Measurements from ENCODE around the gene CDX1.

The CDX1 gene

DNA sequence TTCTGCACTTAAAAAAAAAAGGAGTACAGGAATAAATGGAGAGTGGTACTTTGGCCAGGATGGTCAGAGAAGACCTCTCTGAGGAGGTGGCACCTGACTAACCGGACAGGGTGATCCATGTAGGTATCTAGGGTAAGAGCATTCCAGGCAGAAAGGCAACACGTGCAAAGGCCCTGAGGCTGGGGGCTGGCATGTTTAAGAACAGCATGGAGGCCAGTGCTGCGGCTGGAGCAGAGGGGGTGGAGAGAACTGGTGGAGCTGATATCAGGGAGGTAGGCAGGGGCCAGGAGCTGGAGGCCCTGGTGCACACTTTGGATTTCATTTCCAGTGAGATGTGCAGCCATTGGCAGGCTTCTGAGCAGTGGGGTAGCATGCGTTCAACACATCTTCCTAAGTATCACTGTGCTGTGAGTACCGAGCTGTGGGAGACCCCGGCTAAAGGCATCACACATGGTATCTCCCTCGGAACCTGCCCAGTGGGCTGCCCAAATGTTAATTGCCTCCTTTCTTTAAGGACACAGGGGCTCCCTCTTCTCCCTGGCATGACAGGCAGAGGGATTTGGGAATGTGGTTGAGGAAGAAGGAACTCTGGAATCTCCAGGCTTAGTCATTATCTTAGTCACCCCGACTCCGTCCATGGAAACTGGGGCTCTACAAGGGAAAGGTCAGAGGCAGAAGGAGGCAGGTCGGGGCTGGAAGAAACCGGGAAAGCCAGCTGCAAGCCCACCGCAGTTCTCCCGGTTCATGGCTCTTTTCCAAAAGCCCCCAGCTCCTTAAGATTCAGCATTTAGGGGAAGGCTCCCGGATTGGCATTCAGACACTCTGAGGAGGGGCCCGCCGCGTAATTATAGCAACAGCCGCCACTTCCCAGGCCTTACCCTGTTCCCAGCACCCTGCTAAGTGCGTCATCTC is 41.9 kb downstream of the CDX1 start:
- peak; percentile 72 for DNase-seq (ENCODE audit: low spot score)

DNA sequence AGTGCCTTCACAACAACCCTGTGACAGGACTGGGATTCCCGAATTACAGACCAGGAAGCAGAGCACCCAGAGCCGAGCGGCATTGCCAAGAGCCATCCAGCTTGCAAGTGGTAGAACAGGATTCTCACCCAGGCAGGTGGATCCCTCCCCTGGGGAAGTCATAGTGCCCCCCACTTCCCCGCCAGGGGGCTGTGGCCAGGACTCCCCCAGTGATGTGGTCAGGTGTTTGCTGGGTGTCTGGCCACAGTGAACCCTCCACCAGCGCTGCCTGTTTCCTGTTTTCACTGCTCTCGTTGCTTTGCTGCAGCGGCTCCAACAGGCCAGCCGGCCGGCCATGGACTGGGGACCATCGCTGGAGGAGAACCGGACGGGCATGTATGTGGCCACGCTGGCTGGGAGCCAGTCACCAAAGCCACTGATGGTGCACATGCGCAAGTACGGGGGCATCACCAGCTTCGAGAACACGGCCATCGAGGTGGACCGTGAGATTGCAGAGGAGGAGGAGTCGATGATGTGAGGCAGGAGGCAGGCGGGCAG is 42.6 kb downstream of the CDX1 start:
- DNase-seq (ENCODE audit: low spot score) = peak; percentile 38

DNA sequence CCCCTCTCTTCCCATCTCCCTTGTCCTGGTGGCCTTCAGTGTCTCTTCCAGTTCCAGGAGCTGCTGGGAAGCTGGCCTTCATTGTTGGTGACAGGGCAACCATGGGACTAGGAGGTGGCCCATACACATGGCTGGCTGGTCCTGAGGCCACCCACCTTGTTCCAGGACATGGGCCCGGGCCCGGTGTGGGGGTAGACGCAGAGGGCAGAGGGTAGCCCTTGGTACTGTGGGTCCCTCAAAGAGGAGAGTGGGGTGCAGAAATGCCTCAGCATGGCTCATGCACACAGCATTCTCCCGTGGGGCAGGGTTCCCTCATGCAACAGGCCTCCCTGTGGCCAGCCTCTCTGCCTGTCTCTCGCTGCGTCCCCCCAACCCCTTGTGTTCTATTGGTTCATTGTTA is 44.1 kb downstream of the CDX1 start:
- no peak for DNase-seq (ENCODE audit: low spot score)

DNA sequence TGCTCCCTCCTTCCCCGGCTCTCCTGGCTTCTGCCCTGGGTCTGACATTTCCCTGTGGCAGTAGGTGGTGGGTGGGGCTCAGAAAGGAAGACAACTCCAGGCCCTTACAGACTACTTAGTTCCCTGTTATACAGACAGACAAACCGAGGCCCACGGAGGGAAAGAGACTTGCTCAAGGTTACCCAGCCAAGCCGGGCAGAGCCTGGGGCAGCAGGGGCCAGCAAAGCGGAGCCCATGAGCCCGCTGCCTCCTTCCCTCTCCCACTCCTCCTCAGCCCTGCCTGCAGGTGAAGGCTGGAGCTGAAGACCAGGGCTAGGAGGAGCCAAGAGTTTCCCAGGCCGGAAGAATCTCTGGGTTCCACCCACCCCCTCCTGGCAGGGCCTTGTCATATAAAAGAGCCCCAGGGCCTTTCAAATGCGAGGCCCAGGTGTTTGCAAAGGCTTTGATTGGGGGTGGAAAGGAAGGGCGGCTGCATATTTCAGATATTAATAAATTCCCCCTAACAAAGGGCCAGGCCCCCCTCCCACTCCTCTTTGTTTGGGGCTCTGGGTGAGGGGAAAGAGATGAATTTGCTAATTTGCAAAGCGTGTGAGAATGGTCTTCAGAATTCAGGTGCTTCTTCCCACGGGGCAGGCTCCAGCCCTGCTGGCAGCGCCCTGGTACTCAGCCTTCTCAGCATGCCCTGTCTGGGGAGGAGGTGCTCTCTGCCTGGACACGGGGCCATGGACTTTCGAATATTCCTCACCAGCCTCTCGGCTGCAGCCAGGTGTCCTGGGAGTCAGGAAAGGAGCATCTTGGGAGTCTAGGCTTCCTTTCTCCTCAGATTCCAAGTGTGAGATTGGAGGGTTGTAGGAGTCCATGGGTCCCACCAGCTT is 44.8 kb downstream of the CDX1 start:
- DNase-seq (ENCODE audit: low spot score) = no peak

DNA sequence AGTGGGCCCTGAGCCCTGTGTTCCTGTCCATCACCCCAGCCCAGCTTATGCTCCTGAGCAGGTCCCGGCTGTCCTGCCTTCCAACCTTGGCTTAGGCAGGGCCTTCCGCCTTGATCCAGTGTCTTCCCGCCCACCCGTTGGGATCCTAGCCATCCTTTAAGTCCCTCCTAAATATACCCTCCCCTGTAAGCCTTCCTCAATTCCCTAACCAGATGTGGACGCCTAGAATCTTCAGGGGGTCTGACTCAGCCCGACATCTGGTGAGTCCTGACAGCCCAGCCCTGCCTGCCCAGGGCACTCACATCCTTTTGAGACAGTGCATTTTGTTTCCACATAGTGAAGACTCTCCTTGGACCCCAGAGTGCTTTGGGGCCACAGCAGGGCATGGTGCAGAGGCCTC is 47.0 kb downstream of the CDX1 start:
- peak; percentile 65 for DNase-seq (ENCODE audit: low spot score)

DNA sequence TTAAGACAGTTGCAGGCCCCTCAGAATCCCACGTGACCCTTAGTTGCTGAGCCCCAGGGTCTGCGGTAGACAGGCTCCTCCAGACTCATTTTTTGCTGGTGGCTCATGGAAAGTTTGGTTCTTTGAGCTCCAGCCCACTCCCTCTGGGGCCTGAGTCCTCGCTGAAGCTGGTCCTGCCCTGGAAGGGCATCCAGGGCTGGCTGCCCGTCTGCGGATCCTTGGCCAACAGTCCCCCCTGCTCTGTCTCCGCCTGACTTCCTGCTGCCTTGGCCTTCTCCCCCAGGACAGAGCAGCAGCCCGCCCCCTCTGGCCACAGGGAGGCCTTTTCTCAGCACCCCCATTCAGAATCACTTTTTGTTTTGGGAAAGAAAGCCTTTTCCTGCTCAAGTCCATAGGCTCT is 47.7 kb downstream of the CDX1 start:
- peak; percentile 70 for DNase-seq (ENCODE audit: low spot score)

DNA sequence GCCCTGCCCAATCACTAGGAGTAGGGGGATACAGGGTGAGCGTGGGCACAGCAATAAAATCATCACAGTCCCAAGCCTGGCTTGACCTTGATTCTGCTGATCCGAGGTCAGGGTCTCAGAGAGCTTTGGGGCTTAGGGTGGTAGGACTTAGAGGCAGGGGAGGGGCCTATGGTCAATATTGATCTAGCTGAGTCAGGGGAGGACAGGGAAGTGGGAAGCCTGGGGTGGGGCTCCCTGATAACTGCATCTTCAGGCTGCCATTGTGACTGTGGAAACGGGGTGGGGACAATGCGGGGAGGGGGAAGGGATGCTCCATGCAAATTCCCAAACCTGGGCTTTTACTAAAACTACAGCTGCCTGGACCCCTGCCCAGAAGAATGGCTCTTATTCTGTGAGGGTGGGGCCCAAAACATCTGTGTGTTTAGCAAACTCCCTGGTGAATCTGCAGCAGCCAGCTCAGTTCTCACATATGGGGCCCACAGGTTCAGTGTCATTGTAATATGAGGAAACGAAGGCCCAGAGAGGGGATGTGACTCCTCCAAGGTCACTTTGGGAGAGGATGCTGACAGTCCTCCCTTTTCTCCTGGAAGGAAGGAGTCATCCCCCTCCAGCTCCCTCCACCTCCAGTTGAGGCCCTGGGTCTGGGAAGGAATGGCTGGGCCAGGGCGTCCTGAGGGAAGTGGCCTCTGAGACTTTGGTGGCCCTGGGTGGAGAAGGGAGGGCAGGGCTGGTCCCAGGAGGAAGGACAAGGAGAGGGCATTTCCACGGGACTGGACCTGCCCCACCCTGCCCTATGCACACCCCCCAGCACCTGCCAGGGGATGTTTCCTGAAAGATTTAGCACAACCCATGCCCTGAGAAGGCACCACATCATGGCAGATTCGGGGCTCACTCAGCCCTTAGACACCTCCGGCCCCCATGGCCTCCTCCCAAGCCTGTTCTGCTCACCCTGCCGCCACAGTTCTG is 49.7 kb downstream of the CDX1 start:
- no peak for DNase-seq (ENCODE audit: low spot score)

DNA sequence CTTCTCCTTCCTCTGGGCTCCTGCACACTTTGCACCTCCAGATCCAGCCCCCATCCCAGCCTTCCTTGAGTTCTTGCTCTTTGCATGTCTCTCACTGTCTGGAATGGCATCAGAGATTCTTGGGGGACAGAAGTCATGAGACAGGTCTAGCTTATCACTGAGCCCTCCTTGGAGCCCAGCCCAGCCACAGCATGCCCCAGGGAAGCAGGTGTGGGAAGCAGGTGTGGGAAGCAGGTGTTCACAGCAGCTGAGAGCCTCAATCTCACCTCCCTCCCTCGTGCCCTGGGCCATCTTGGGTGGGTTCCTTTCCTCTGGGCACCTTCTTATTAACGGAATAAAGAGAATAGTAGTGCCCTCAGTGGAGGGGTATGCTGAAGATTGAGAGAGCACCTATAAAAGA is 50.5 kb downstream of the CDX1 start:
- no peak for DNase-seq (ENCODE audit: low spot score)

DNA sequence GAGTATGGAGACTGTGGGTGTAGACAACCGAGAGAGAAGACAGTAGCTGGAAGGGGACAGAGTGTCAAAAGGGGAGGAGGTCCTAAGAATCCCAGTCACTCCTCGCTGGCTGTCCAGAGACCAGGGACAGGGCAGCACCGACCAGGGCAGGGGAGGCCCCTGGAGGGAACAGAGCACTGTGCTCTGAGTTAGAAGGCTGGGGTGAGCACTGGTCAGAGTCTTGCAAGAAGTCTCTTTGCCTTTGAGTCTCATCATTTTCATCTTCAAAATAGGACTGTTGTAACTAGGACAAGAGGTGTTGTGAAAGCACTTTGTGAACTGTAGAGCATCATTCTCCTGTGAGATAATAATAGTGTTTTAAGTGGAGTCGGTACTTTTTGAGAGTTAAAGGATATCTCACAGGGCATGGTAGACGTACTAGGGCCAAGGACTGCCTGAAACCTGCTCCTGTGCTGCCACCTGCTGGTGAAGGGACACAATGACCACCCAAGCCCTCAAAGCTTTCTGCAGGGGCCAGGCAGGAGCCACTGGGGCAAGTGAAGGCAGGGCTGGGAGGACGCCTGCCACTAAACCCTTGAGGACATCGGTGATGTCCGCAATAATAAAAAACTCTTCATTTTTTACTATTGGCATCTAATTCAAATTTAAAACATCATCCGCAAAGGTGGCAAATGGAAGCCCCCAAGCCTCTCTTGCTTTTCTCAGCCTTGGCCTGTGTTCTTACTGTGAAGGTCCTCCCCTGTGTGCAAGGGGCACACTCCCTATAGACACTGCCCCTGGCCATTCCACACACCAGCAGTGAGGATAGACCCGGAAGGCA is 51.5 kb downstream of the CDX1 start:
- peak; percentile 89 for DNase-seq (ENCODE audit: low spot score)

DNA sequence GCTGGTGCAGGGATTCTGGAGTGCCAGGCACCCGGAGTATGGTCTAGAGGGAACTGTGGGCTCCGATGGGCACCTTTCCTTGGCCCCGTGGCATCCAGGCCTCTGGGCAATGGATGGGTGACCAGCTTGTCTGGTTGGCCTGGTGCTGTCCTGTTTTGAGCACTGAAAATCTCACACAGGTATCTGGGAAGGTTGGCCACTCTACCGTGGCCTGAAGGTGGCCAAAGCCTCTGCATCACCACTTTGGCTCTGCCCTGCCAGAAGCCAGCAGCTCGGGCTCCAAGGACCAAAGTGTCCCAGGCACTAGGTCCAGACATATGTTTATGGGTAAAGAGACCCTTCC is 52.1 kb downstream of the CDX1 start:
- DNase-seq (ENCODE audit: low spot score) = no peak

DNA sequence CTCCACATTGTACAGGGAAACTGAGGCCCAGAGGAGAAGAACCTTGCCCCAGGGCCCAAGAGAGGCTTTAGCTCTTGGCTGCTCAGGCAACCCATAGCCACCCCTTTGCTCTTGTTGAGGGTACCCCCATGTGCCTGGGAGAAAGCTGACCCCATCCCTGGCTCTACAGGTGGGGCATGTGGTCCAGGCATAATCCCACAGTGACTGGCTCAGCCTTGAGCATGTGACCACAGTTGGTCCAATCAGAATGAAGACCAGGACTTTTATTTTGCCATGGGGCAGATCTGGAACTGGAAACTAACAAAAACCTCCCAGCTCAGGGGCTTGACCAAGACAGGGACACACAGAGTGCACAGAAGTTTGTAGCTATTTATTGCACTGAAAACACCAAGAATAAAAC is 52.6 kb downstream of the CDX1 start:
- peak; percentile 28 for DNase-seq (ENCODE audit: low spot score)

DNA sequence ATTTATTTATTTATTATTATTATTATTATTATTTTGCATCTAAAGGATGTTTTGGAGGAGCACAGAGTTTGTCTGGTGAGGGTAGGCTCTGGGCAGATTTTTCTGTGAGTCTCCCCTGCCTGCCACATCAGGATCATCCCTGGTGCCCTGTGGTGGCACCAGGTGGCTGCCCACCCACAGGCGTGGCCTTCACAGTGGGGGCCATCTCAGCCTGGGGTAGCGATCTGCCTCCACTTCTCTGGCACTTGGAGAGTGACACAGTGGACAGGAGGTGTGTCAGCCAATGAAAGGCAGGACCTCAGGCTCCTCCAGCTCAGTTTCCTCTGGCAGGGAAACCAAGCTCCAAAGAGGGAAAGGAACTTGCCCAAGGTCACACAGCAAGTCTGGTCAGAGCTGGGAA is 53.3 kb downstream of the CDX1 start:
- DNase-seq (ENCODE audit: low spot score) = no peak

DNA sequence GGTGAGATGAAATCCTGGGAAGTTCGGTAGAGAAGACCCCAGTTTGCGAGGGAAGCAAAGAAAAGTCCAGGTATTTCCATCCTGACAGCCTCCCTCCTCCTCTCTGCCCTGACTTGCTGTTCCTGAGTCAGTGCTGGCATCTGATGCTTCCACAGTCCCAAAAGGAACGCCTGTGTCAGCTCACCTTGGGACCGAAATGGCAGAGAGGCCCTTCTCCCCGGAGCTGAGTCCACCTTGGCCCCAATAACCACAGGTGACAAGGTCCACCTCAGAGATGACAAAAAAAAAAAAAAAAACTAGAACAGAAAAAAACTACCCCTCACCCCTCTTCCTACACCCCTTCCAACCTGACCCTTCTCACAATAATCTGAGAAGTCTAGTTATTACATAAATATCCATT is 54.9 kb downstream of the CDX1 start:
- DNase-seq (ENCODE audit: low spot score) = no peak

DNA sequence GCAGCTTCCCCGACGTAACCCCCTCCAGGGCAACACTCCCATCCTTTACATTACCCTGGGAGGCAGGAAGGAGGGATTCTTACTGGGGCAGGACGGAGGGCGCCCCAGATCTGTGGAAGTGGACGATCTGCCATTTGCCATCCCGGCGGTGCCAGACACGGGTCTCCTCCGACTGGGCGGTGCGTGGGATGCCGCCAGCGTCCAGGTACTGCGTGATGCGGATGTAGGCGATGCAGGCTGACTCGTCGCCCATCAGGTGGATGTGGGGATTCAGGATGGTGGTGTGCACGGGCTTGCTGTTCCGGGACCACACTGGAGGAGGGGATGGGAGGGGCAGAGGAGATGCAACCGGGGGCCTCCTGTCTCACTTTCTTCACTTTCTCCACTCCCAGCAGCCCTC is 56.3 kb downstream of the CDX1 start:
- DNase-seq (ENCODE audit: low spot score) = no peak

DNA sequence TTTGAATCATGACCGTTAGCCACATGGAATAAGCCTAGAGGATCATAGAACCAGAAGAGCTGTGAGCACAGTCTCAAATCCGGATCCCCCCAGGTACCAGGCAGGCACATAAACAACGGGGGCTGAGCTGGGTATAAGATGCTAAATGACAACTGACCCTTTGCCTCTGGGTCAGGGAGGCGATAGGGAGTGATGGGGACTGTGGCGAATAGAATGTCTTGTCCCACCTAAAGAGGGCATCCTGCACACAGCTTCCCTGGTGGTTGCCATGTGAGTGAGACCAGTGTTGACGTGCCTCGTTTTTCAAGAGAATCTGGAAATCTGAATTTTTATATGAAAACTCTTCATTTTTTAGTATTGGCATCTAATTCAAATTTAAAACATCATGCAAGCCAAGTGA is 56.9 kb downstream of the CDX1 start:
- DNase-seq (ENCODE audit: low spot score) = no peak

DNA sequence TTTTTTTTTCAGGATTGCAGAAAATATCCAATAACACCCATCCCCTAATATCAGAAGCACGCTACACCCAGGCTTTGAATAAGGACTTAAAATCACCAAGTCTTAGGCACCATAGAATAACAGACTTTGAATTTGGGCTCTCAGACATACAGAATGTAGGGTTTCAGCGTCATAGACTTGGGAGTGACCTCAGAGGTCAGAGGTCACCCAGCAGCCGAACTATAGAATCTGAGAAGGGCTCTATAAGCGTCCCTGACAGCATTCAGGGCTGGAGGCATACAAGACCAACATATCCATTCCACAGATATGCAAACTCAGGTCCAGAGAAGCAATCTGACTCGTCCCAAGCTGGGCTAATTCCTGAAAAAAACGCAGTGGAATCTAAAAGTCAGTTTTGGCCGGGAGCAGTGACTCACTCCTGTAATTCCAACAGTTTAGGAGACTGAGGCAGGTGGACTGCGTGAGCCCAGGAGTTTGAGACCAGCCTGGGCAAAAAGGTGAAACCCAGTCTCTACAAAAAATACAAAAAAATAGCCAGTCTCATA is 58.0 kb downstream of the CDX1 start:
- no peak for DNase-seq (ENCODE audit: low spot score)

DNA sequence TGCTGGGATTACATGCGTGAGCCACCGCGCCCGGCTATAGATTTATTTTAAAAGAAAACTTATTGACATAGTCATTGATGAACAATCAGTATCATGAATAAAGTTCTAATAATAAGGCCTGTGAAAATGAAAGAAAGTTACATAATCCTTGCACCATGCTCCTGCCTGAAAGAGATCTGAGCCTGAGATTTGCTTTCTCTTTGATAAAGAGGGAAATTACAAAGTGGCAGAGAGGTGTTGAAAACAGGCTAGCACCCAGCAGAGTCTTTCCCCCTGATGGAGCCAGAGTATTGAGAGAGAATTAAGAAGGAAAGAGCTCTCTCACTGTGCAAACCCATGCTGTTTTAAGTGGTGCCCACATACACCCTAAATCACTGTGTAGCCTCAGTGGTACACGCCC is 60.5 kb downstream of the CDX1 start:
- no peak for DNase-seq (ENCODE audit: low spot score)

DNA sequence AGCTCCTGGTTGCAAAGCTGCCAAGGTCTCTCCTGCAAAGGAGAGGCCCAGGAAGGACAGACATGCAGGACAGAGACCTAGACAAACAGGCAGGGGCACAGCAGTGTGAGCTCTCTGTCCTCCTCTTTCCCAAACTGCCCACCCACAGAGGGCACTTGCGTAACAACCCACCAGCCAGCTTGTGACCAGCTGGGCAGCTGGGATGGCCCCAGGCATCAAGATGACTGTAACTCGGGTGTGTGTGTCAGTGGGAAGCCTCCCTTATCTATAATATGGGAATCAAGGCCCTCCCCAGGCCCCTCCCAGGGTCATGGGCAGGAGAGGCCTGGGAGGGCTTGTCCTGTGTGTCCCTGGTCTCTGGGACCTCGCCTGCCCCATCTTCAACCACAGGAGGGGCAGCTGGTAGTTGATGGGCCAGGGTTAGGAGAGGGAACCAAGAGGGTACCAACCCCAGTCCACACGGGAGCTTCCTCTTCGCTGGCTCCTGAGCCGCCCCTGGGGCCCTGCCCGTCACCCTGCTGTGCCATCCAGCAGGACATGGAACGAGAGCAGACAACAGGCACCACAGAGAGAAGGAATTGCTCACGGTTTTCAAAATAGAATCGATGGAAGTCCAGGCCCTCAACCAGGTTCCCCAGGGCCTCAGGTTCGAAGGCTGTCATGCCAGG is 61.2 kb downstream of the CDX1 start:
- peak; percentile 54 for DNase-seq (ENCODE audit: low spot score)

DNA sequence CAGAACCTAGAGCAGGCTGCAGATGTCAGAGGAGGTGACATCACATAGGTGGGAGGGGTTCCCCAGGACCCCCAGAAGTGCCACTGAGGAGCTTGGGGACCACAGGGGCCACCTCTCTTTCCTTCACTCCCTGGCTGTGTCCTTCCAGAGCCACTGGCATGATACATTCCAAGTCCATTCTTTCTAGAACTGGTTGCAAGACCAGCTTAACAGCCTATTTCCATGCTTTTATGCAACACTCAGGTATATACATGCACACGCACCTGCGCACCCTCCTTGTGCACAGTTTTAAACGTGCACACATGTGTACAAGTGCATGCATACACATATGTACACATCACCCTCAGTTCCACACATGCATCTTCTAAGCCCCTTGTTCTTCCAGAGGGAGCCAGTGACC is 63.0 kb downstream of the CDX1 start:
- DNase-seq (ENCODE audit: low spot score) = no peak

DNA sequence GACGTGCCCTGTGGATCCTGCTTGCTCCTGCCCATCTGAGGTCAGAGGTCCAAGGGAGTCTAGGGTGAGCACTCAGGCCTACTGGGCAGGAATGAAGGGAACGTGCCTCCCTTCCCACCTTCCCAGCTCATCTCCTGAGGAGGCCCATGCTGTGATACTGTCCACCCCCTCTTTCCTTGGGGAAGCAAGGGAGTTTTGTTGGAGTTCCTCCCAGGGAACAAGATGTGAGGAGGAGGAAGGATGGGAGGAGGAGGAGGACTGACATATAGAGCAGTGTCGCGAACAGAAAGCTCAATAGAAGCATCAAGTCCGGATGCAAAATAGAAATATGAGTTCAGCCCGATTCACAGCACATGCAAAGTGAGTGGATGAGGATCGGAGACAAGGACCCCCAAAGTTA is 64.3 kb downstream of the CDX1 start:
- DNase-seq (ENCODE audit: low spot score) = no peak
